Stimulated activated CD4-positive, alpha-beta T cell treated with anti-CD3 and anti-CD28 coated beads, Interleukin-15, amount 100 ng/mL, for 48 hours (primary cell): Measurements from ENCODE around the gene HOXD10.

Experiments
- DNase-seq, 2 donors: peaks; one replicate each; pipeline ENCODE4 v3.0.0-alpha.2; 2020; ENCODE audit warnings: low read depth in 2 of 2

The HOXD10 gene

DNA sequence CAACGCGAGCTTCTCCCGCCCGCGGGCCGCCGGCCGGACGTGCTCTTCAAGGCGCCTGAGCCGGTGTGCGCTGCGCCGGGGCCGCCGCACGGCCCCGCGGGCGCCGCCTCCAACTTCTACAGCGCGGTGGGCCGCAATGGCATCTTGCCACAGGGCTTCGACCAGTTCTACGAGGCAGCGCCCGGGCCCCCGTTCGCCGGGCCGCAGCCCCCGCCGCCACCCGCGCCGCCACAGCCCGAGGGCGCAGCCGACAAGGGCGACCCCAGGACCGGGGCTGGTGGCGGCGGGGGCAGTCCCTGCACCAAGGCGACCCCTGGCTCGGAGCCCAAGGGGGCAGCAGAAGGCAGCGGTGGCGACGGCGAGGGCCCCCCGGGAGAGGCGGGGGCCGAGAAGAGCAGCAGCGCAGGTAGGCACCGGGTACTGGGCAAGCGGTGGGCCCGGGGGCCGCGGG is 8.8 kb upstream of the HOXD10 start:
- no peak for DNase-seq

DNA sequence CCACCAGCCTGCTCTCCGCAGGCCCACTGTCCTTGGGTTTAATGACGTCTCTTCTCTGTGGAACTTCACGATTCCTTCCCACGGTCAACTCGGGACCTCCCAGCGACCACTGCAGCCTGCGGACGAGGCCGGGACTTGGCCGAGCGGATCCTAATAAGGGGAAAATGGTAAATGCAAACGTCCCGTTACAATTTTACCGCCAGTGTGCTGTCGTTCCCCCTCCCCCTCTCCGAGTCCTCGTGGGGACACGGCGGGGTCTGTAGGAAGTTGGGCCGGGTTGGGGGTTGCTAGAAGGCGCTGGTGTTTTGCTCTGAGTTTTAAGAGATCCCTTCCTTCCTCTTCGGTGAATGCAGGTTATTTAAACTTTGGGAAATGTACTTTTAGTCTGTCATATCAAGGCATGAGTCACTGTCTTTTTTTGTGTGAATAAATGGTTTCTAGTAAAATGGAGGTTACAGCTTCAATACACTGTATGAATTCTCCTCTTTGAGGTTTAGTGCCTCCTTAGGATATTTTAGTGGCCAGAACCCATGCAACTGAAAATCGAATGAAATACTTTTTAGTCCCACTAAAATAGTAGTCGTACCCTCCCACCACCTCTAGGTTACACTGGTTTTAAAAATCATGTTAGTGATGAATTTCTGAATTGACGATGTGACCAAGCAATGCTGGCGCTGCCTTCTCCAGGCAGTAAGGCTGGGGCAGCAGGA is 7.2 kb upstream of the HOXD10 start:
- no peak for DNase-seq

DNA sequence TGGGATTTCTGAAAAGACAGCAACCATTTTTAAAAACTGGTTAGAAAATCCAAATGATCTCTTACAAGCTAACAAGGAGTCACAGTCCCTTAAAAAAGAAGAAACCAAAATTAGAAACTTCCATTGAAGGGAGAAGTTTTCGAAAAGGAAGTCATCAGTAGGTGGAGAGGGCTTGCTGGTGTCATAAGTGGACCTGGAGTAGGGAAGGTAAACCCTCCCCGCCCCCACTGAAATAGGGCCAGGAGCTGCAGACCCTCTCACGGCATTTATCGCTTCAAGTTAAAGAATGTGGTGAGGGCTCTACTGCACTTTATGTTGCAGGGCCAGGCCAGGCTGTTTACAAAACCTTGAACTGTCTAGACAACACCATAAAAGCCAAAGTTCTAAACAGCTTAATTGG is 6.6 kb upstream of the HOXD10 start:
- no peak for DNase-seq

DNA sequence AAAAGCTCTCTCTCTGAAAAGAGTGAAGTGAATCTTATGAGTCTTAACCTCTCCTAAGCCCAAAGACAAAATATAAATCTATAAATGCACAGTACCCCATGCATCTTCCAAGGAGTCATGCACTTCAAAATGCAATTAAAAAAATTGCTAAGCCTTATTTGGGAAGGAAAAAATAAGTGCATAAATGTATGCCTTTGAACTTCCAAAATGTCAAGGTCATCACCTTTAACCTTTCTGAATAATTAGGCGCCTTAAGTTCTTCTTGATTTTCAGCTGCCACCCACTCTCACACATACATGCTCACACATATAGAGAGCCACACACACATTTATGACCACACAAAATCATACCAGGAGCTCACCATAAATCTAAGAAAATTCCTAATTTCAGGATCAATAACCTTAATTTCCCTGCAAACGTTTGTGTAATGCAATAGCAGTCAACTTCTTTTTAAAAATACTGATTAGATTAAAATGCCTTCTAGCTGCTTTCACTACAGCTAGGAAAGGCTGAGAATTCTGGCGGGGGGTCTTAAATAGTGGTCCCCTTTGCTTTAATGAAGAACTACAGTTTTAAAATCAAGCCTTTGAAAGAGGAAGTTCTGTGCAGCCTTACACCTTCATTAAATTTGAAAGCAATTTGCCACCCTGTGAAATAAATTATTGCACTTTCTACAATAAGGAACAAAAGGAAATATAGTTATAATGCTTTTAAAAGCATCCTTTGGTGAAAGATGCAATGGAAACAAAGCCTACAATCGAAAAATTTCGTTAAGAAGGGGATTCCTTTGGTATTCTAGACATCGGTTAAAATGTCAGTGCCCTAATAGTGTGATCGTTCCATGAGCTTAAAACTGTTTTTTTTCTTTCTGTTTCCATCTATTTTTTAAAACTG is 5.9 kb upstream of the HOXD10 start:
- DNase-seq = no peak

DNA sequence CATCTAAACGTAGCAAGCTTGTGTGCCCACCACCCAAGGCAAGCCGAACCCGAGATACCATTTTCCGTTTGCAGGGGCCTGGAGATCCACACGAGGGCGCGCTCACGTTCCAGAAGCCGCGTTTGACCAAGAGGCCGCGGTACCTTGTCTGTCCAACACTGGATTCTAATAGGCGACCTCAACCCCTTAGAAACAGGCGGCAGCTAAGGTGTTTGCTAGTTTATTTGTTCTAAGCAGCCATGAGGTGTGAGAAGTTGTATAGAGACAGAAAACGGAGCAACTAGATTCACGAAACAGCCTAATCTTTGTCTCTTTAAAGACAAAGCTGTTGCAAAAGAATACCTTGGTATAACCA is 5.3 kb upstream of the HOXD10 start:
- DNase-seq = no peak

DNA sequence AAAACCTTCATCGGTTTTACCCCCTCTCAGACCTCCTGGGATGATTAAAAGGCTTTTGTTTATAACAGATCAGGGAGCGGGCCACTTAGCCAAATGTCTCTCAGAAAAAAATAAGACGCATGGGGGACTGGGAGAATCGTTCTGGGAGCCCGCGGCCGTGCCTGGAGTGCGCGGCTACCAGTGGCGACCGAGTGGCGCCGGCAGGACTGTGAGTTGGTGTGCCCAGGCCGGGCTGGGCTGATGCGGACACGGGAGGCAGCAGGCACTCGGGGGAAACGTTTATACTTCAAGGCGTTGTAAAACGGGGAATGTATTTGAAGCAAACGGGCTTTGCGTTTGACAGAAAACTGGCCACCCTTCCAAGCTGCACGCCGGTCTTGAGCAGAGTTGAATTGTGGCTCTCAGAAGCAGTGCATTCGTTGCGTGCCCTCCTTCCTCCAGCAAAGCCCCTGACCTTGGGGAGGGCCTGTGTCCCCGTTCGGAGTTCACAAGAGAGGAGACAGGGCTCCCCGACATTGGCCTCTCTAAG is 4.7 kb upstream of the HOXD10 start:
- no peak for DNase-seq

DNA sequence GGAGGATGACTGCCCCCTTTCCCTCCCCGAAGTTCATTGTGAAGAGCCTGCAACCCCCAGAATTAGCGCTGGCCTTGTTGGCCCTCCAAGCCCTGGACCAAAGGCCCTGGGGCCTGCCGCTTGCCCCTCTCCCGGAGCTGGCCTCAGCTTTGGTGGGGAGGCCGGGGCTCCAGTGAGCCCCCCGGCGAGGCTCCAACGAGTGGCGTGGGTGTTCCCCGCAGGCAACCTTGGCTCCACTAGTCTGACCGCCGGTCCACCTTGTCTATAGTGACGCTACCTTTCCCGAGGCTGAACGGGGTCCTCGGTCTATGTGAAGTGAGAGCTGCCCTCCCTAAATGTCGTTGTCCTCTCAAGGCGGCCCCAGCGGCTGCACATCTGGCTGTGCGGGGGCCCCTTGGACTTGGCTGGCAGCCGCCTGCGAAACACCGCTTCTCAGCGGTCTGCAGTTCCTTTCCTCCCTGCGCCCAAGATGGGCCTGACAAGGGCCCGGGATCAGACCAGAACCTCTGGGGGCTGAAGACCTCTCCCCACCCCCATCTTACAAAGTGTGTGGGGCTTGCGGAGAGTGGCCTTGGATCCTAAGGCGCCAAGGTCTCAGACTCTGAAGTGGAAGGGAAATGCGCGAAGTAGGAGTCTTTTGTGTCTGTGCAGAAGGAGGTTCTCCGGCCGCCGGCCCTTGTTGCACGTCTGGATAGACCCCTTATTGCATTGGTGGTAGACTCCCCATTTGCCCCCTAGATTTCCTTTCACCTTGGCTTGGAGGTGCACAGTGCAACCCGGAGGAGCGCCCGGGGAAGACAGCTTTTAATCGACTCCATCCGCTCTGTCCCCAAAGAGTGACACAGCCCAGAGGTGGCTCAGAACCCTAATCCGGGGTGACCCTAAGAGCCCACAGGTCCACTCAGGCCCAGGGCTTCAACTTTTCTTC is 3.9 kb upstream of the HOXD10 start:
- DNase-seq = no peak

DNA sequence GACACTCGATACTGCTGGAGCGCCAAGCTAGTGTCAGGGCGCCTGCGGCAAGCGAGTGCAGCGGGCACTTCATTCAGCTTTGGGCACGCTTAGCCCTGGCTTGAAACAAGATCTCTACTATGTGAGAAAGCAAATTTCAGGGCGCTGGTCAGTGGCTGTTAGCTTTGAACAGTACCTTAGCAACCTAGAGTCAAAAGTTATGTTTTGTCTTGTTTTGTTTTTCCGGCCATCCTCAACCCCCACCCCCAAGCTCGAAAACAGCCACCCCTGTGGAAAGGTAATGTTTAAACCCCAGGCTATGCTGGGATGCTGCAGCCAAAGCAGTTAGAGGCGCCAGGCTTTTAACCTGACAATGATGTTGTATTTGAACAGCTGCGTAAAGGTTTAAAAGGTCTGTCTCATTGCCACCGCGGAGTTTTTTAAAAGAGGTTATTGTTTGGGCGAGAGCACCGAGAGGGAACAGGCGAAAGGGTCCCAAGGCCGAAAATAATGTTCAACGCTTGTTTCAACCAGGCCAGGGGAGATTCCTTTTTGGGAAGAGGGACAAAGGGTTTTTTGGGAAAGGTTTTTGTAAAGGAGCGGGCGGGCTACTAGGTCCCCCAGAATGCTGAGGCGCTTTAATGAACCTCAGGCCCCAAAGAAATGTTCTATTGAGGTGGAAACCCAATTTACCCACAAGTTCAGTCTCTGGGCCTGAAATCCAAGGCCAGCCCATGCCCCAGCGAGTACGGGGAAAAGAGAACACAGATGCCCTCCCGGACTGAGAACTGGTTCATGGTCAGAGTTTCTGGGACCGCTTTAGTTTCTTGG is 2.3 kb upstream of the HOXD10 start:
- no peak for DNase-seq

DNA sequence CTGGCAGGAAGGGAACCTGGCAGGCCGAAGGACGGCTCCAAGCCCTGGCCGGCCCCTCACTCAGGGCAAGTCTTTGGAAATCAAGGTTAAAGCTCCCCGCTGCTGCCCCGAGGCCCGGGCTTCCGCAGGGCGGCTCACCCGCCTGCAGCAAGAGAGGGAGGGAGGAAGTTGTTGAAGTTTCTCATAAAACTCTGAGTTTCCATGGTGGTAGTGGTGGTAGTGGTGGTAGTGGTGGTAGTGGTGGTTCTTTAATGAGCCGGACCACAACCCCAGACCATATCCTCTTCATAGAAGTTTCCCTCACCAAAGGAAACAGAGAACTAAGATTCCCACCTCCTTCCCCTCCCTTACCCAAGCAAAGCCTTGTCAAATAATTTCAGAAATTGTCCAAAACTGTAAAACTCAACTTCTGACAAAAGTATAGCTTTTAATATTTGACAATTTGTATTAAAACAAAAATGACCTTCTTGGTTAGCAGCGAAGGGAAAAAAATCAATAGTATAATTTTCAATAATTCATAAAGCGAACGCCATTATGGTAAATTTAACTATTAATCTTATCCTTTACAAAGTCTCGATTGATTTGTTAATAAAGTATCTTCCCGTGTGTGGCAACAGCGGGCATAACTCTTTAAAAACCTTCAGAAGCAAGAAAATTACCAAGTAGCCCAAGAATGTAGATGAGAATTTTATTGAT is 1.5 kb upstream of the HOXD10 start:
- DNase-seq = no peak

DNA sequence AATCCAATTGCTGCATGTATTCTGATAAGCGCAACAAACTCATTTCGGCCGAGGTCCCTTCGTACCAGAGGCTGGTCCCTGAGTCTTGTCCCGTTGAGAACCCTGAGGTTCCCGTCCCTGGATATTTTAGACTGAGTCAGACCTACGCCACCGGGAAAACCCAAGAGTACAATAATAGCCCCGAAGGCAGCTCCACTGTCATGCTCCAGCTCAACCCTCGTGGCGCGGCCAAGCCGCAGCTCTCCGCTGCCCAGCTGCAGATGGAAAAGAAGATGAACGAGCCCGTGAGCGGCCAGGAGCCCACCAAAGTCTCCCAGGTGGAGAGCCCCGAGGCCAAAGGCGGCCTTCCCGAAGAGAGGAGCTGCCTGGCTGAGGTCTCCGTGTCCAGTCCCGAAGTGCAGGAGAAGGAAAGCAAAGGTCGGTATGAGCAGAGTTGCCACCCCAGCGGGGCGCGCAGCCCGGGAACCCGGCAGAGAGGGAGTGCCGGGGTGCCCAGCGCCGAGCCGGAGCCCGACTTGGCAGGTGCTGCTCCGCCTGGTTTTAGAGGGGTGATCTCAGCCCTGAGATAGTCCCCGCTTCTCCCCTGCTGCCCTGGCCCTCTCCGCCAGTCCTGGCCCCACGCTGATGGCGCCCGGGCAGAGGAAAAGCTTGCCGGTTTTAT is 714 bp downstream of the HOXD10 start:
- DNase-seq = no peak

DNA sequence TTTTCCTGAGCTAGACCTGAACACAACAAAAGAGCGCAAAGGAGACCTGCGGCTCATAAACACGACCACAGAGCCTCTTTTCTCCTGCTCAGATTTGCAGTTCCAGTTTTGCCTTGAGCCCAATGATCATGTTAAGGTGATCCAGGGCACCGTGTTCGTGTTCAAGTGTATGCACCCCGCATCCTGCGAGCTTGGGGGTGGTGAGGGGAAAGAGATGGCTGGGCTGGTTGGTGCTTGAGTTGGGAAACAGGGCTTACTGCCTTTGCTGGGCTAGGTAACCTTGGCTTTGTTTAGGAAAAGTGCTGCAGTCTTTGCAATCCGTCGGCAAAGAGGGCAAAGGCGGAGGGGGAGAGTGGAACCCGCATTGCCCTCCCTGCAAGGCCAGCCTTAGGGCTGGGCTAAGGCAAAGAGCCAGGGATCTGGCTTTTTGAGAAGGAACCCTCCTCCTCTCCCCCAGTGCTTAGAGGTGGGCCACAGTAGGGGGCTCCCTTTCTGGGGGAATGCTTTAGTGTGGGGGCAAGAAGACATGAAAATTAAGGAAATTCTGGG is 1.3 kb downstream of the HOXD10 start:
- DNase-seq = no peak

DNA sequence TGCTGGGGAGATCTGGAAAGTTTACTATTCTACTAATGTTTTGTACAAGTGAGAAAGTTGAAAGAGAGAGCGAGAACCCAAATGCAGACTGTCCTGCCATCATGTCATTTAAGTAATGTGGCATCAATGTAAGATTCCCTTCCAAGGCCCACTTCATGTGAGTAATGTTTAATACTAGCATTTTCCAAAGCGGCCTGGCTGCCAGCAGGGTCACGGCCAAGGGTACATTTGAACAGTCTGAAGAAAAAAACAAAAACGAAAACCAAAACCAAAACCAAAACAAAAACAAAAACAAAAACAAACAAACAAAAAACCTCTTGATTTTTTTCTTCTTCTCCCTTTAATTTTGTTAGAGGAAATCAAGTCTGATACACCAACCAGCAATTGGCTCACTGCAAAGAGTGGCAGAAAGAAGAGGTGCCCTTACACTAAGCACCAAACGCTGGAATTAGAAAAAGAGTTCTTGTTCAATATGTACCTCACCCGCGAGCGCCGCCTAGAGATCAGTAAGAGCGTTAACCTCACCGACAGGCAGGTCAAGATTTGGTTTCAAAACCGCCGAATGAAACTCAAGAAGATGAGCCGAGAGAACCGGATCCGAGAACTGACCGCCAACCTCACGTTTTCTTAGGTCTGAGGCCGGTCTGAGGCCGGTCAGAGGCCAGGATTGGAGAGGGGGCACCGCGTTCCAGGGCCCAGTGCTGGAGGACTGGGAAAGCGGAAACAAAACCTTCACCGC is 2.2 kb downstream of the HOXD10 start:
- DNase-seq = no peak

DNA sequence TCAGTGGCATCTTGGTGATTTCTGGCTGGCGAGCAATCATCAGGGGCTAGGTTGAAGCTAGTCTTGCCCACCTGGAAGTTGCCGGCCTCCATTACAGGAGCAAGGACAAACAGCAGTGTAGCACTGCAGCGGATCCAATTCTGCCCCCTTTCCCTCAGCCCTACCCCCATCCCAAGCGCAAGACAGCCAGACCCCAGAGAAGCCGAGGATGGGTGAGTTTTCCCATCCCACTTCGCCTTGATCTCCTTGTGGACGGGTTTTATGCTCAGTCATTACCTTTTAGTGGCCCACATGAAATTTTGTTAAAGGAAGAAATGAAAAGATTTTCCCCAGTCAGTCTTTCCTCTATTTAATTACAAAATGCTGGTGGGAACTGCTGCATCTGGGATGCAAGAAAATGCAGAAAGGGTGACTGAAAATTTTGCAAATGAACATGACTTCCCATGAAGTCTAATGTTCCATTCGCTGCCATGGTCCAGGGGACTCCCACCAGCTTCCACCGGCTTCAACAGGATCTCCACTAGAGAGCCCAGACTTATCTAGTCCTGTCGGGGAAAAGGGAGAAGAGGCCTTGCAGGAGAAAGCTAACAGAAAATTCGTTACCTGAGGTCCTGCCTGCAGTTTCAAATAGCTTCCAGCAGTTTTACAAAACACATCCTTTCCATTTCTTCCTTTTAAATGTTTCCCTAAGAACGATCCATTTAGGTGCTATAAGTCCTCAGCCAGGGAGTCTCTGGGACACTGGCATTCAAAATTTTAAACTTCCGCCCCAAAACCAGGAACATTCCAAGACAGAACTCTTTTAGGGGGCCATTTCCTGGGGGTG is 4.0 kb downstream of the HOXD10 start:
- no peak for DNase-seq

DNA sequence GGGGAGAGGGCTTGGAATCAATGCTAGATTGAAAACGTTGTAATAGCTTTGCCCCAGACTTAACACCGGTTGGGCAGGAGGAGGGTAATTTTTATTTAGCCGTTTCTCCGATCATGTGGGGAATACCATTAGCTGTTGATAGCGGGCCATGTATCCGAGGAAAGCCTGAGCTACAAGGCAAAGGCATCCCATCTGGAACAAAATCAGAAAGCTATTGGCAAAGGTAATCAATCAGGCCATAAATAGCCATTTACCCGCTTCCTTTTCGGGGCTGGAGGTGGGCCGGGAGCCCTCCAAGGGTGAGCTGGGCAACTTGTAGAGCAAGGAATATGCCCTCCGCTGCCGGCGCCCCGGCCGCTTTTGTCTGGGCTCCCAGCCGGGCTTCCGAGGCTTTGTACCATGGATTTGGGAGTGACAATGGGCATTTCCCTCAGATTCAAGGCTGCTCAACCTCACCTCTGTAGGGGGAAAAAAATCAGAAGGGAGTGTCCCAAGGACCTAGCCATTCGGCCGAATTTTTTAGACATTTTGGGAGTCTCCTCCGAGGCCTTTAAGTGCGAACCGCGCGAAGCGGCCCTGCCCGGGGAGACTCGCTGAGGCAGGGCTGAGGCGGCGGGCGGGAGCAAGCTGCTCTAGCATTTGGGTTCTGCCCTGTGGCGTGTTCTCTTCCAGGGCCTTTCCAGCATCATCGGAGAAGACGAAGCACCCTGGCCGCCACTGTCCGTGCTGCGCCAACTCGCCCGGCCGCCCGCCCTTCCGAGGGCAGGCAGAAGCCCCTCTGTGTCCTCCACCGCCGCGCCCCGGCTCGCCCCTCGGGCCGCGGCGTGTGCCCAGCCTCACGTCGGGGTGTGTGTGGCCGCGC is 4.8 kb downstream of the HOXD10 start:
- DNase-seq = no peak

DNA sequence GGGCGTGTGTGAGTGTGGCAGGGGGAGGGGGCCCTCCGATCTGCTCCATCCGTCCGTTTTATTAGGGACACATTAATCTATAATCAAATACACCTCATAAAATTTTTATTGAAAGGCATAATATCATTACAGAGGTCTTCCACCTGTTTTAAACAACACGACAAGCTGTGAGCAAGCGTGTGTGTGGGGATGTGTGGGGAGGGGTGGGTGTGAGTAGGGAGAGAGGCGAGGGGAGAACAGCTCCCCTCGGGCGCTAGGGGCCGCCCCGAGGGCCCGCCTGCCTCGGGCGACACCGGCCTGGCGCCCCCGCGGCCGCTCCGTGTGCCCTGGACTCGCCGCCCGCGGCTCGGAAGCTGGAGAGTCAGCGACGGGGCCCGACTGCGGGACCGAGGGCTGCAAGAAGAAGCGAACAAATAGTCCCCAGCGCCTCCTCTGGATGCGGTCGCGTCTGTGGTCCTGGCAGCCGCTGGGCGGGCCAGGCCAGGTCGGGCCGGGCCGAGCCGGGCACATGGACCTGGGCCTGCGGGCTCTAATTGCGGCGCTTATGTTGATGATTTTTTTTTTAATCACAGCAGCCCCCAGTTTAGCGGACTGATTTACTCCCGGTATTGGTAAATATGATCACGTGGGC is 5.6 kb downstream of the HOXD10 start:
- no peak for DNase-seq

DNA sequence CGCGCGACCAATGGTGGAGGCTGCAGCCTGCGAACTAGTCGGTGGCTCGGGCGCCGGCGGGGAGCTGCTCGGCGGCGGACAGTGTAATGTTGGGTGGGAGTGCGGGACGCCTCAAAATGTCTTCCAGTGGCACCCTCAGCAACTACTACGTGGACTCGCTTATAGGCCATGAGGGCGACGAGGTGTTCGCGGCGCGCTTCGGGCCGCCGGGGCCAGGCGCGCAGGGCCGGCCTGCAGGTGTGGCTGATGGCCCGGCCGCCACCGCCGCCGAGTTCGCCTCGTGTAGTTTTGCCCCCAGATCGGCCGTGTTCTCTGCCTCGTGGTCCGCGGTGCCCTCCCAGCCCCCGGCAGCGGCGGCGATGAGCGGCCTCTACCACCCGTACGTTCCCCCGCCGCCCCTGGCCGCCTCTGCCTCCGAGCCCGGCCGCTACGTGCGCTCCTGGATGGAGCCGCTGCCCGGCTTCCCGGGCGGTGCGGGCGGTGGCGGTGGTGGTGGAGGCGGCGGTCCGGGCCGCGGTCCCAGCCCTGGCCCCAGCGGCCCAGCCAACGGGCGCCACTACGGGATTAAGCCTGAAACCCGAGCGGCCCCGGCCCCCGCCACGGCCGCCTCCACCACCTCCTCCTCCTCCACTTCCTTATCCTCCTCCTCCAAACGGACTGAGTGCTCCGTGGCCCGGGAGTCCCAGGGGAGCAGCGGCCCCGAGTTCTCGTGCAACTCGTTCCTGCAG is 6.3 kb downstream of the HOXD10 start, which contains the start of gene HOXD9:
Gene HOXD9 (plus strand): TSS at position 37 of the 728 bp plus-strand sequence. CDS start 50 bp downstream, at position 87.
- no peak for DNase-seq
